Astrocyte of the spinal cord (primary cell): Measurements from ENCODE around the gene SNAPC4.
"Not testable (repeated sequence)": the region's sequence is repeated elsewhere in the genome, so short reads cannot be mapped to it uniquely, and the experiment has no call there.

Experiments
- DNase-seq: peaks from one replicate; pipeline ENCODE4 v3.0.0; 2011; ENCODE audit warnings: low read depth, low spot score
- H3K4me3 ChIP-seq: 2 replicates; pipeline ENCODE4 v1.5.1; 2011; ENCODE audit warnings: low read depth, mild to moderate bottlenecking, low read length, moderate library complexity
- CTCF ChIP-seq: IDR thresholded peaks from 2 replicates; pipeline ENCODE4 v1.5.1; 2012; ENCODE audit warnings: low read depth, mild to moderate bottlenecking, low read length, inconsistent platforms
- in situ Hi-C: cut with HindIII; loops from 2 replicates; pipeline ENCODE4 v1.10.0; 2017; ENCODE audit warnings: low sequenced_read_pairs

The SNAPC4 gene

GRCh38 chr9:136432591-136432990 lies 32.6 kb upstream of the SNAPC4 start:
- no peak overlapping the region for H3K4me3 ChIP-seq
- no peak for TF ChIP-seq CTCF
- no peak for DNase-seq
- in situ Hi-C loops, result no loop called here

GRCh38 chr9:136431782-136432350 lies 31.9 kb upstream of the SNAPC4 start:
- in situ Hi-C loops, result no loop called here
- DNase-seq, result no peak
- no peak overlapping the region for H3K4me3 ChIP-seq
- TF ChIP-seq CTCF, result no peak

- DNase-seq, result no peak
- no peak overlapping the region for H3K4me3 ChIP-seq
- TF ChIP-seq CTCF, result no peak
- in situ Hi-C loops, result no loop called here
Measured at GRCh38 chr9:136430588-136431234, 30.7 kb upstream of the SNAPC4 start.

- no peak for TF ChIP-seq CTCF
- H3K4me3 ChIP-seq, result no peak overlapping the region
- in situ Hi-C loops, result no loop called here
- DNase-seq, result no peak
Measured at GRCh38 chr9:136429683-136430491, 29.9 kb upstream of the SNAPC4 start.

- in situ Hi-C loops, result no loop called here
- no peak for TF ChIP-seq CTCF
- no peak for DNase-seq
- no peak overlapping the region for H3K4me3 ChIP-seq
Measured at GRCh38 chr9:136429075-136429628, 29.2 kb upstream of the SNAPC4 start.

GRCh38 chr9:136426787-136427186 lies 26.8 kb upstream of the SNAPC4 start:
- no peak for TF ChIP-seq CTCF
- in situ Hi-C loops, result no loop called here
- DNase-seq, result no peak
- no peak overlapping the region for H3K4me3 ChIP-seq

- in situ Hi-C loops, DNase-seq, H3K4me3 ChIP-seq: not testable (repeated sequence)
Measured at GRCh38 chr9:136425367-136425766, 25.4 kb upstream of the SNAPC4 start.
